ENCODE measurements around the gene MCF2L2. TPM values are rescaled to one million over a fixed set of nuclear protein-coding genes. Genes with fewer than 3 reads are reported as not detected.

The MCF2L2 gene
- total and polyA plus RNA-seq, 2 donors (not counting 3 experiments of a cell fraction or from before 2014, with no cell fraction given): 0.15 to 1.1 TPM

DNA sequence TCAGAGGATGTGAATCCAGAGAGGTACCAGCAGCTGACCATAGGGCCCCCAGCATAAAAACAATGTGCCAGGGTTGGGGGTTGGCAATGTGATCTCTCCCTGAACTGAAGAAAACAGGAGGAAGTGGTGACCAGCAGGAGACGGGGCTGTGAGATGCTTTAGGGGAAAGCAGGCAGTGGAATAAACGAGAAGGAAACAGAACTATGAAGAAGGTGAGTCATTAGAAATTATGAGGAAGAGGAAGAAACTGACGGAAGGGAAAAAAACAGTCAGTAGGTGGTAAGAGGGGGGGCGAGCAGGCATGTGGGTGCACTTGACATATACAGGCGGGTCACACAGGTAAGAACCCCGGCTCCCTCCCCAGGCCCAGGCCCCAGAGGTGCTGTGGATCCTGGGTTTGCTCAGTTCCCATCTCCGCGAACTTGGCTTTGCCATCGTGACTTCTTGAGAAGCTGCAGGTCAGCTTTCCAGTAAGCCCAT lies 217.5 kb downstream of the MCF2L2 start:
- Histone ChIP-seq H2AFZ (ENCODE audit: low read depth, low read length) (no peak overlapping the region), H3K9me1 (replicated peaks; ENCODE audit: control insufficient read depth, extremely low read depth, insufficient read depth, low read length) (no peaks in the 10 kb centered on the region), H3K4me1 (ENCODE audit: control insufficient read depth, extremely low read depth, insufficient read depth, low read length) (no peaks in the 10 kb centered on the region), H3K9ac (replicated peaks; ENCODE audit: extremely low read depth, insufficient read depth, low read length) (no peak overlapping the region), H3K36me3 (ENCODE audit: control insufficient read depth in 2 of 2, extremely low read depth in 1 of 2, insufficient read depth in 2 of 2, low read length in 2 of 2) (no peaks in the 10 kb centered on the region), H3K4me2 (ENCODE audit: insufficient read depth, low read length) (no peak overlapping the region), H3K27me3 (ENCODE audit: control insufficient read depth in 2 of 2, insufficient read depth in 2 of 2, low read length in 2 of 2) (peaks cover 0 to 6% of the 10 kb centered on the region in 2 experiments), H3K4me3 (replicated peaks in 1 of 3; ENCODE audit: insufficient read depth in 1 of 3, low read depth in 1 of 3, low read length in 3 of 3) (no peak overlapping the region), H3K9me3 (replicated peaks; ENCODE audit: control insufficient read depth, insufficient read depth, low read length) (no peaks in the 10 kb centered on the region), H4K20me1 (replicated peaks; ENCODE audit: control insufficient read depth, extremely low read depth, insufficient read depth, low read length) (no peaks in the 10 kb centered on the region), H3K79me2 (ENCODE audit: control insufficient read depth, insufficient read depth, low read length) (no peaks in the 10 kb centered on the region), H3K27ac (ENCODE audit: insufficient read depth, low read depth, low read length) (no peak overlapping the region)
- TF ChIP-seq POLR2AphosphoS5 (IDR thresholded peaks at IDR 0.05; ENCODE audit: insufficient read depth, low read depth, low read length): no peak
- TF ChIP-seq, protein P1, sequence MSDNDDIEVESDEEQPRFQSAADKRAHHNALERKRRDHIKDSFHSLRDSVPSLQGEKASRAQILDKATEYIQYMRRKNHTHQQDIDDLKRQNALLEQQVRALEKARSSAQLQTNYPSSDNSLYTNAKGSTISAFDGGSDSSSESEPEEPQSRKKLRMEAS (IDR thresholded peaks at IDR 0.05; ENCODE audit: insufficient read depth, insufficient read length): no peak
- TF ChIP-seq MYC (IDR thresholded peaks at IDR 0.05; ENCODE audit: low read depth, low read length): no peak
- no peak for TF ChIP-seq FOS (IDR thresholded peaks at IDR 0.05; ENCODE audit: borderline replicate concordance, insufficient read depth, low read length)
- no peak for TF ChIP-seq POLR2A (IDR thresholded peaks at IDR 0.05; ENCODE audit: low read depth, low read length)
- TF ChIP-seq, protein P2, sequence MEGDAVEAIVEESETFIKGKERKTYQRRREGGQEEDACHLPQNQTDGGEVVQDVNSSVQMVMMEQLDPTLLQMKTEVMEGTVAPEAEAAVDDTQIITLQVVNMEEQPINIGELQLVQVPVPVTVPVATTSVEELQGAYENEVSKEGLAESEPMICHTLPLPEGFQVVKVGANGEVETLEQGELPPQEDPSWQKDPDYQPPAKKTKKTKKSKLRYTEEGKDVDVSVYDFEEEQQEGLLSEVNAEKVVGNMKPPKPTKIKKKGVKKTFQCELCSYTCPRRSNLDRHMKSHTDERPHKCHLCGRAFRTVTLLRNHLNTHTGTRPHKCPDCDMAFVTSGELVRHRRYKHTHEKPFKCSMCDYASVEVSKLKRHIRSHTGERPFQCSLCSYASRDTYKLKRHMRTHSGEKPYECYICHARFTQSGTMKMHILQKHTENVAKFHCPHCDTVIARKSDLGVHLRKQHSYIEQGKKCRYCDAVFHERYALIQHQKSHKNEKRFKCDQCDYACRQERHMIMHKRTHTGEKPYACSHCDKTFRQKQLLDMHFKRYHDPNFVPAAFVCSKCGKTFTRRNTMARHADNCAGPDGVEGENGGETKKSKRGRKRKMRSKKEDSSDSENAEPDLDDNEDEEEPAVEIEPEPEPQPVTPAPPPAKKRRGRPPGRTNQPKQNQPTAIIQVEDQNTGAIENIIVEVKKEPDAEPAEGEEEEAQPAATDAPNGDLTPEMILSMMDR (IDR thresholded peaks at IDR 0.05; ENCODE audit: extremely low read depth in 1 of 2, insufficient read depth in 1 of 2, low read depth in 1 of 2, low read length in 2 of 2): no peak
- no peak for TF ChIP-seq JUN (IDR thresholded peaks at IDR 0.05; ENCODE audit: borderline replicate concordance, insufficient read depth, insufficient read length, low read depth)
- TF ChIP-seq GATA2 (IDR thresholded peaks at IDR 0.05; ENCODE audit: insufficient read depth, insufficient read length, low read depth, low read length): no peak
- TF ChIP-seq EZH2 (IDR thresholded peaks at IDR 0.05; ENCODE audit: borderline replicate concordance, low read depth, low read length, severe bottlenecking): no peak
- intact Hi-C loops (cut with micrococcal nuclease): no loop called here
- FAIRE-seq (no peak), DNase-seq (ENCODE audit: low read depth, low spot score) (no peak)
- no TSS peak for BruUV-seq (replicated peaks)
- ChIA-PET CTCF (no interaction called here), POLR2A (no interaction called here)
- dilution Hi-C loops (cut with MboI; ENCODE audit: extremely low pct_ligation_motif_present, low sequenced_read_pairs): no loop called here
